ACHN (cell line): ENCODE data around the gene TTPAL.

Experiments
- DNase-seq: peaks from one replicate; pipeline ENCODE4 v3.0.0-alpha.2; 2015
- in situ Hi-C: cut with HindIII; loops from 2 replicates; pipeline ENCODE4 v1.10.0; 2017; ENCODE audit warnings: low sequenced_read_pairs, low pct_ligation_motif_present, low pct_unique_long_range_greater_than_20kb

Gene TTPAL

DNA sequence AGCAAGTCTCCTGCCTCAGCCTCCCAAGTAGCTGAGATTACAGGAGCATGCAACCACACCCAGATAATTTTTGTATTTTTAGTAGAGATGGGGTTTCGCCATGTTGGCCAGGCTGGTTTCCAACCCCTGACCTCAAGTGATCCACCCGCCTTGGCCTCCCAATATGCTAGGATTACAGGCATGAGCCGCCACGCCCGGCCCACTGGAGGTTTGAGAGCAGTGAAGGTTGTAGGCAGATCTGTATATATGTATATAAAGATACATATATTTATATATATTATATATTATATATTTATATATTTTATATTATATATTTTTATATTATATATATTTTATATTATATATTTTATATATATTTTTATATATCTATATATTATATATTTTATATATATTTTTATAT, 38.2 kb upstream of the TTPAL start:
- in situ Hi-C loops, result no loop called here
- DNase-seq, result no peak

DNA sequence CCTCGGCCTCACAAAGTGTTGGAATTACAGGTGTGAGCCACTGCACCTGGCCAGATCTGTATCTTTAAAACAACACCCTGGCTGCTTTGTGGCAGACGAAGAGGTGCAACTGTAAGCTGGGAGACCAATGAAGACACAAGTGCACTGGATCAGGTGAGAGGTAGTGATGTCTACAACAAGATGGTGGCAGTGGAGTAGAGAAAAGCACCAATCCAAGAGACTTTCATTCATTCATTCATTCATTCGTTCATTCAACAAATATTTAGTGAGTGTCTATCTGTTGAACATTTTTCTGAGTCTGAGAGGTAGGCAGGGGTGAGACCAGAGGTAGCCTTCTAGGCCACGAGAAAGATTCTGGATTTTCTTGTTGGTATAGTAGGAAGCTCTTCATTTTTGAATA, 36.9 kb upstream of the TTPAL start:
- in situ Hi-C loops, result no loop called here
- no peak for DNase-seq

DNA sequence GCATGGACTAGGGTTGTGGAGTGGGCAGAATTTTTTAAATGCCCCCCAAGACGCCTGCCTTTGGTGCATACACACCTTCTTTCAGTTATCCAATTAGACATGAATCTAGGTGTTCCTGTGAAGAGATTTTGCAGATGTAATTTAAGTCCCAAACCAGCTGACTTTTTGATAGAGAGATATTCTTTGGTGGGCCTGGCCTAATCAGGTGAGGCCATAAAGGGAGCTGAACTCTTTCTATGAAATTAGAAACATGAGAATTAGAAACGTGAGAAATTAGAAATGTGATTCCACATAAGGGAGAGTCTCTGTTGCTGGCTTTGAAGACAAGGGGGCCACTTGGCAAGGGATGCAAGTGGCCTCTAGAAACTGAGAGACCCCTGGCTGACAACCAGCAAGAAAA, 36.4 kb upstream of the TTPAL start:
- DNase-seq, result no peak
- in situ Hi-C loops, result no loop called here

DNA sequence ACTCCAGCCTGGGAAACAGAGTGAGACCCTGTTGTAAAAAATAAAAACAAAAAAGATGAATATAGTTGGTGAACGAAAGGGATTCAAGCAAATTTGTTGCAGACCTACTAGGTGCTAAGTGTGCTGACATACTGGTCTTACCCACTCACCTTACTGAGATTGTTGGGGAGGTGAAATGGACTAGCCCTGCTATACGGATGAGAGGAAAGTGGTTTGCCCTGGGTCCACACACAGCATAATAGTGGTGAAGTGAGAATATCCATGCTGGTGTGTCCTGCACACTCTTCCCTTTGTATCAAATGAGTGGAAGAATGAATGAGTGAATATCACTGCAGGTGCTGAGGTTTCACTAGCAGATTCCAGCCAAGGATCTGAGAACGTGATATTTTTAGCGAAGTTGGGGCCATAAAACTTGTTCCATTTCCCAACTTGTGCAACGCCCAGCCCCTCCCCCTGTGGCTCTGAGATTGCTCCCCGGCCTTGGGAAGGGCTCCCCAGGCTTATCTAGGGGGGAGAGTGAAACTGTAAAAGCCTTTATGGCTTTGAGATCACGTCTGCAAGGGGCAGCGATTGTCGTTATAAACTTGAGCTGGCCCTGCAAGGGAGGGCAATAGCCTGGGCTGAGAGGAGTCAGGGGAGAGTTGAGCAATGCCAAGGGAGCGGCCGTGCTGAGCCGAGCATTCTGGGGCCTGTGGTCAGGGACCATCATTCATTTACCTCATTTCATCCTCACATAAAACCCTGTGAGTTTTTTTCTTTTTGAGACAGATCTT, 33.2 kb upstream of the TTPAL start:
- in situ Hi-C loops, result no loop called here
- no peak for DNase-seq

DNA sequence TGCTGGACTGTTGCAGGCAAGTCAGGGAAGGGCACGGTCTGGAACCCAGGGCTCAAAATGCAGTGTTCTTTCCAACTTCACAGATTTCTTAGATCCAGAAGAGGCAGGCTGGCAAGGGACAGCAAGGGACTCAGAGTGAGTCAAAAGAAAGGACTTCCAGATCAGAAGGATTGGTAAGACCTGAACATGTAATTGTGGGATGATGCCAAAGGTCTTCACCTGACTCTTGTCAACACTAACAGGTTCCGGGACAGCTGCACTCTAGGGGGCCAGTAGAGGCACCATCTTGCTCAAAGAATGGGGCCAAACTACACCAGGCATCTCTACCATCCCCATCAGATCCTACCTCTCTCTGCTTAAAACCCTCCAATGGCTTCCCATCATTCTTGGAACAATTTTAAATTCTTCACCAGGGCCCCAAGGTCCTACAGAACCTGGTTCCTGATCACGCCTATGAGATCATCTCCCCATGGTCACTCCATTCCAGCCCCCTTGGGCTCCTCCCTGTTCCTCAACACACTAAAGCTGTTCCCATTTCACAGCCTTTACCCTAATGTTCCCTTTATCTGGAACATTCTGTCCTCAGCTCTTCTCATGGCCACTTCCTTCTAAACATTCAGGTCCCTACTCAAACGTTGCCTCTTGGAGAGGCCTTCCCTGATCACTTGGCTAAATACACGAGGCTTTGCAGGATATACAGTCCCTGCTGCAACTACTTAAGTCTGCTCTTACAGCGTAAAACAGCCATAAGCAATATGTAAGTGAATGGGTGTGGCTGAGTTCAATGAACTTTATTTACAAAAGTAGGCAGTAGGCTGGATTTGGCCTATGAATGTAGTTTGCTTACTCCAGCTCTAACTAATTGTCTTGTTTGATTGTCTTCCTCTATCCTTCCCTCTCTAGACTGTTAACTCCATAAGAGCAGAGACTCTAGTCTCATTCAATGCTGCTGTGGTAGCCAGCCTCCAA, 29.6 kb upstream of the TTPAL start:
- no peak for DNase-seq
- in situ Hi-C loops, result no loop called here

DNA sequence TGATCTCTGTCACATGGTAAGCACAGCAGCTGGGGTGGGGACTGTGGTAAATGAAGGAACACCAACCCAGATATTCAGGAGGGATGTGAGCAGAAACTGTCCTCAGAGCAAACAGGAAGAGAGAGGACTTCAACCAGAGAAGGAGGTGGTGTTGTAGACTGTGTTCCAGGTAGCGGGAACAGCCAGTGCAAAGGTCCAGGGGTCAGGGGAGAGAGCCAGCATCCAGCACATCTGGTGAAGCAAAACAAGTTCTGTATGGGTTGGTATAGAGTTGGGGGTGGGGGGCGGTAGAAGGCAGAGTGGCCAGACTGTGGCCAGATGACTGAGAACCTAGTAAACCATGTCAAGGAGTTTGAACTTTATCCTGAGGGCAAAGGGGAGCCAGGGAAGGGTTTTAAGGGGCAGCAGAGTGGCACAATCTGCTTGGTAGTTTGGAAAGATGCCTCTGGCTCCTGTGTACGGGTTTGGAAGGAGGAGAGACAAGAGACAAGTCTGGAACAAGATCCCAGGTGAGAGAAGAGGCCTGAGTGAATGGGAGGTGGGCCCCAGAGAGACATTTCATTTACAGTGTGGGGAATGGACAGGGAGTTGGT, 27.8 kb upstream of the TTPAL start:
- DNase-seq, result no peak
- in situ Hi-C loops, result no loop called here

DNA sequence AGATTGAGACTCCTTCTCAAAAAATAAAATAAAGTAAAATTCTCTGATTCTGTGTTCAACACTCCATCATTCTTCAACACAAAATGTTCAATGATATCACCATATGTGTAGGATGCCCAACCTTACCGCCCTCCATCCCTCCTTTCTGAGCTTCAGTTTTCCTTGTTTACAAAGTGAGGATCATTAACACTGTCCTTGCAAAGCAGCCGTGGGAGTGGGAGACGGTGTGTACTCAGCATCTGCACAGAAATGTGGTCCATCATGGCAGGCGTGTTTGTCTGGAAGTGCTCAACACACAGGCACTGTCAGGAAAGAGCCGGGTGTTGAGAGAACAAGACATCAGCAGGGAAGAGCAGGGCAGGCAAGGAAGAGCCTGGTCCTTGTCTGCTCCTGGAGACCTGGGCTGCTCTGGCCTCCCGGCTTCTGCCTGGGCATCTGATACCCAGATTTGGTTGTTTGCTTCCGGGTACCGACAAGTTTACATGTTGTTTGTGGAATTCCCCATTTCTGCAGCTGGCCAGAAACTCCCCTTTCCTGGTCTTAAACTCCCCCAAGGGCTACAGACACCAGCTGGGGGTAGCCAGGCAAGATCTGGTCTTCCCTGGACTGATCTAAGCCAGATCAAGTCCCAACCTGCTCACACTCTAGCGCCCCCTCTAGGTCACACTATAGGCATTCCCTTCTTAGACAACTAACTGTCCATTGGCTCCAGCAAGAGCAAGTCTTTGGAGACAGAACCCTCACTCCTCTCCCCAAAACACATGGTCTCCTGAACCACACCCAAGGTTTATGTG, 26.7 kb upstream of the TTPAL start:
- peak; percentile 28 for DNase-seq
- in situ Hi-C loops, result no loop called here

DNA sequence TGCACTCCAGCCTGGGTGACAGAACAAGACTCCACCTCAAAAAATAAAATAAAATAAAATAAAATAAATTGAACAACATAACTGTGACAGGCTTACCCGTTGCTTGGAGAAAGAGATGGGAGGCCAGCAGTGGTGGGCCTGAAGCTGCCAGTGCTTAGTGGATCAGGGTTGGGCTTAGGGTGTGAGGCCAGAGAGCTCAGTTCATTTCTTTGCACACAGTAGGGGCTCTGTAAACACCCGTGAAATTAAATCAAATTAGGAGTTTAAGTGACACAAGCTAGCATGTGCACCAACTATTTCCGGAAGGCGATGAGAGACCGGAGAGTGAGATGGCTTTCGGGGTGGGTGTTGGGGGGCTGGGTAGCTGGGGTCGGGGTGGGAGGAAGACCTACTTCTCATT, 25.8 kb upstream of the TTPAL start:
- in situ Hi-C loops, result no loop called here
- DNase-seq, result no peak

DNA sequence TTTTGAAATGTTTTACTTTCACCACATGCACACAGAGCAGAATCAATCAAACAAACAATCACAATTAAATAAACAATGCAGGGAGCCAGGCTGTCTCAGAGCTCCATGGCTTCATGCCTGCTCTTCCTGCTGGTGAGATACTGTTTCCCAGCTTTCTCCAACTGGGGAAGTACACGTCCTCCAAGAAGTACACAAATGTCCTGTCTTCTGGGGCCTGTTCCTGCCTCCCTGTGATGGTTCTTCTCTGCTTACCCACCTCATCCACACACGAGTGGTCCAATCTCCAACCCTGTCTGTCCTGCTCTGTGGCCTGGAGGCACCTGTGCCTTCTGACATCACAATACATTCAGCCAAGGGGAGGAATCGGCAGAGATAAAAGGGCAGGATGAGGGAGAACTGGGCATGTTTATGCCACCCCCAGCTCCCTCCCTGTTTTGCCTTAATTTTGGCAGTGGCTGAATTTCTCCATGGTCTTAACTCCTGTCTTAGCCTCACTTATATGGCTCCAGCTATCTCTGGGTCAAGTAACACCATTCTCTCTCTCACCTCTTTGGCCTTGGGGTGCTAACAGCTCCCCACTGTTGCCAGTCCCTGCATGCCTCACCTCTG, 25.3 kb upstream of the TTPAL start:
- DNase-seq, result no peak
- in situ Hi-C loops, result no loop called here

DNA sequence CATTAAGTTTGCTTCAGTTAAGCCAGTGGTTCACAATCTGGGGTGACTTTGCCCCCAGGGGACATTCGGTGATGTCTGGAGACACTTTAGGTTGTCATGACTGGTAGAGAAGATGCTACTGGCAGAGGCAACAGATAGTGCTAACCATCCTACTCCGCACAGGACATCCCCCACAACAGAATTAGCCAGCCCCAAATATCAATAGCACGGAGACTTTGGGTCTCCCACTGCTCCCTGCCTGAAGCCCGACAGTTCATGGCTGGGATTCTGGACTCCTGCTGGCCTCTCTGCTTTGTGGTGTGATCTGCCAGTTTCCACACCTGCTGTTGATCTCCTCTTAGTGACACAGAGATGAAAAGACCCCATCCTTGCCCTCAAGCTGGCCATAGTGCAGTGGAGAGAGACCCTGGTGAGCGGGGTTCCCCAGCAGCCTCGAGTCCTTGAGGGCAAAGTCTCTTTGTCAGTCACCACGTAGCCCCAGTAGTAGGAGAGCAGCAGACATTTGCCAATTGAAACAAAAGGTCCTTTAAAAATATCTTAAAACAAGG, 24.7 kb upstream of the TTPAL start:
- DNase-seq, result no peak
- in situ Hi-C loops, result no loop called here

DNA sequence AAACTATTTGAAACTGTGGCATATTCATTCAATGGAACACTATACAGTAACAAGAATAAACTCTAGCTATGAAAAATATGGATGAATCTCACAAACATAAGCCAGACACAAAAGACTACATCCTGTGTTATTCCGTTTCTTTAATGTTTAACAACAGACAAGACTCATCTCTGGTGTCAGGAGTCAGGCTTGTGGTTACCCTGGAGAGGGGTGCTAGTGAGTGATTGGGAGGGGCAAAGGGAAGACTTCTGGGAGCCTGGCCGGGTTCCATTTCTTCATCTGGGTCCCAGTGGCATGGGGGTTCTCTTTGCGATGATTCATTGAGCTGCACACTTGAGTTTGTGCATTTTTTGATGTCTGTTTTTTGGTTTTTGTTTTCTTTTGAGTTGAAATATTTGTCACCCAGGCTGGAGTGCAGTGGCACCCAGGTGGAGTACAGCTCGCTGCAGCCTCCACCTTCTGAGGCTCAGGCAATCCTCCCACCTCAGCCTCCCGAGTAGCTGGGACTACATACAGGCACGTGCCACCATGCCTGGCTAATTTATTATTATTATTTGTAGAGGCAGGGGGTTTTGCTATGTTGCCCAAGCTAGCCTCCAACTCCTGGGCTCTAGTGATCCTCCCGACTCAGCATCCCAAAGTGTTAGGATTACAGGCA, 21.2 kb upstream of the TTPAL start:
- DNase-seq, result peak; percentile 74

DNA sequence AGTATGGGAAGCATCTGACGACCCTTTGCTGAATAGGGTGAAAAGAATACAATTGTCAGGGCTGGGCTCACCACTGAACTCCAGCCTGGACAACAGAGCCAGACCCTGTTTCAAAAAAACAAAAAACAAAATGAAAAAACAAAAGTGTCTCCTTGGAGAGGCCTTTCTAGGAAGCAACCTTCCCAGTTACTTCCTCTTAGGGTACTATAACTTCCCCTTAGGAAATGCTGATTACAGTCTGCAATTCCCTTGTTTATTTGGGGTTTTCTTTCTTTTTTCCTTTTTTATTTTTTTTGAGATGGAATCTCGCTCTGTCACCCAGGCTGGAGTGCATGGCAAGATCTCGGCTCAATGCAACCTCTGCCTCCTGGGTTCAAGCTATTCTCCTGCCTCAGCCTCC, 20.5 kb upstream of the TTPAL start:
- in situ Hi-C loops, result no loop called here
- DNase-seq, result no peak

More for the DNA sequence above, 21.2 kb upstream of the TTPAL start:
- in situ Hi-C loops, result no loop called here

DNA sequence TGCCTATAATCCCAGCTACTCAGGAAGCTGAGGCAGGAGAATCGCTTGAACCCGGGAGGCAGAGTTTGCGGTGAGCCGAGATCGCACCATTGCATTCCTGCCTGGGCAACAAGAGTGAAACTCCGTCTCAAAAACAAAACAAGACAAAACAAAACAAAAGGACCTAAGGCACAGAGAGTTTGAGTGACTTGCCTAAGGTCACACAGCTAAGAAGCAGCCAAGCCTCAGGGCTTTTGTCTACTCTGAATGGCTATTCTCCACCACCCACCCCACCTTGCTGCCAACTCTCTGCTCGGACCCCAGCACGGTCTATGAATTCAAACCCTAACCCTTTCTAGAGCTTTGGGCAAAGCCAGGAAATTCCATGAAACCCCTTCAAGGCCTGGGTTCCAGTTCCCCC, 19.1 kb upstream of the TTPAL start:
- in situ Hi-C loops, result no loop called here
- no peak for DNase-seq

DNA sequence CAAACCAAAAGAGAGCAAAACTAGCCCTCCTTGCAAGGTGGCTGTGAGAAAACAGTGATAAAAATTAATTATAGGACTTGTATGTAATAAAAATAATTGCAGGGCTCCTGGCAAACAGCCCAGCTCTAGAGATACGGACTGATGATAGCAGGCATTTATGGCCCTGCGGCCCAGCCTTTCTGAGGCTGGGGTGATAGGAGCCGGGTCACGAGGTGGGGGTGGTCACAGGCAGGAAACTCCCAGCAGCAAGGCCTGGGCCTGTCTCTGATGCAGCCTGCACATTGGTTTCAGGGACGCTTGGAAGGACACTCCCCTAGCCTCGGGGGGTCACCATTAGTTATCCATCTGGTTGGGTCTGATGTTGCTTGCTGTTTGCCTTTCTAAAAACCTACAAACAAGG, 18.7 kb upstream of the TTPAL start:
- in situ Hi-C loops, result no loop called here
- DNase-seq, result no peak

DNA sequence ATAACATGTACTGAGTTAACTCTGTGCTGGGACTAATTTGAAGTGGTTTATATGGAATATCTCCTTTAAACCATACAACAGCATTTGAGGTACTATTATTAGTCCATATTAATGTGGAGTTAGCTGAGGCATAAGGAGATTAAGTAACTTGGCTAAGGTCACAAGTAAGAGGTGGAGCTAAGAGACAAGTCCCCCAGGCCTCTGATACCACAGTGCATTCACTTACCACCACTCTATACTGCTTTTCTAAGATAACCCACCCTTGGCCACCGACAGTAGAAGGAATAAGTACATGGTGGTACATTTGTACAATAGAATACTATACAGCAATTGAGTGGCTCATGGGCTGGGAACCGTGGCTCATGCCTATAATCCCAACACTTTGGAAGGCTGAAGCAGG, 16.4 kb upstream of the TTPAL start:
- in situ Hi-C loops, result no loop called here
- DNase-seq, result no peak

DNA sequence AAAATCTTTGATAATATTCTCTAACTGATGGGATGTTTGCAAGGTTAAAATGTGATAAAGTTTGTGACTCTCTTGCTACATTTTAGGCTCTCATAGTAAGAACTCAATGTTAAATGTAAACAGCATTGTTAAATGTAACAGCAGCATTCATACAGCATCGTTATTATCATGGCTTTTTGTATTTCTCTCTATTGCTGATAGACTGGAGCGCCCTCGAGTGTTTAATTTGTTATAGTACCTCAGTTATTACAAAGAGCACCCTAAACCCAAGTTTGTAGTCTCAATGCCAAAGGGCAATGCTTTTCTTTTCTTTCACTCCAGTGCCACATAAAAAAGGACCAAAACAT, 14.9 kb upstream of the TTPAL start:
- in situ Hi-C loops, result no loop called here
- DNase-seq, result peak; percentile 46

DNA sequence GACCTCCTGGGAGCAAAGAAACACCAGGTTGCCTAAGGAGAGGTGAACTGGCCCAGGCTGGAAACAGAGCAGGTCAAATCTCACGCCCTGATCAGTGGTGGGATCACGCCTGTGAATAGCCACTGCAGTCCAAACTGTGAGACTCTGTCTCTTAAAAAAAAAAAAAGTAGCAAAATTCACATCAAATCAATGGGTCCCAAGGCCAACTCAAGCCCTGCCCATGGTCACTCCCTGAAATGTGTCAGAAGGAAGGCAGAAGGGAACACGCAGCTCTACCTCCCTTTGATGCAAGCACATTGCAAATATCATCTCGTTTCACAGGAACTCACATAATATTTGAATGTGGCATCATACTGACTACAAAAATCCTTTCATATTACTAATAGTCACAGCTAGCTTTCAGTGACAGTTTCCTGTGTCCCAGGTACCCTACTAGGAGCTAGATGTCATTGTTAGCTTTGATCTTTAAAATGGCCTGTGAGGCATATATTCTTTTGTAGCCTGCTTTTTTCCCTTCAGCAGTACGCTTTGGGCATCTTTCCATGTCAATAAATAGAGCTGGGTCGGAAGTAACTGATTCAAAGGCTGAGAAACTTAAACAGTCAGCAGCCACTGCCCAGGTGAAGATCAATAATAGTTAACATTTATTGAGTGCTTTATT, 14.4 kb upstream of the TTPAL start:
- in situ Hi-C loops, result no loop called here

More for the DNA sequence above, 14.4 kb upstream of the TTPAL start:
- no peak for DNase-seq
